Measurements from ENCODE around the gene SUDS3. TPM values are rescaled to one million over a fixed set of nuclear protein-coding genes. Genes with fewer than 3 reads are reported as not detected.

Gene SUDS3
- total RNA-seq, 2 donors from 2014 or later = 46.2 to 48.2 TPM

DNA sequence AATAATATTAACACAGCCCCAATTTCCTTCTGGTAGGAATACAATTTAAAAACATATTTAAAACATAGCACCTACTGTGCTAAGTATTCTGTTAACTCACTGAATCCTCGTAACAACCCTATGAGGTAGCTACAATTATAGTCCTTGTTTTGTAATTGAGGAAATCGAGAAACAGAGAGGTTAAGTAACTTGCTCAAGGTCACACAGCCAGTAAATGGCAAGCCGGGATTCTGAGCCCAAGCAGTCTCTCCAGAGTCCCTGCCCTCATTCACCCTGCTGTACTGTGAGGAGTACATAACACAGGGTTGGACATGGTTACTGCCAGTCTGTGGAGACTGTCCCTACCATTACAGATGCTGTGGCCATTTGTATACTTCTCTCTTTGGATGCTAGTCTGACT lies 44.3 kb downstream of the SUDS3 start:
- TF ChIP-seq, protein P1, sequence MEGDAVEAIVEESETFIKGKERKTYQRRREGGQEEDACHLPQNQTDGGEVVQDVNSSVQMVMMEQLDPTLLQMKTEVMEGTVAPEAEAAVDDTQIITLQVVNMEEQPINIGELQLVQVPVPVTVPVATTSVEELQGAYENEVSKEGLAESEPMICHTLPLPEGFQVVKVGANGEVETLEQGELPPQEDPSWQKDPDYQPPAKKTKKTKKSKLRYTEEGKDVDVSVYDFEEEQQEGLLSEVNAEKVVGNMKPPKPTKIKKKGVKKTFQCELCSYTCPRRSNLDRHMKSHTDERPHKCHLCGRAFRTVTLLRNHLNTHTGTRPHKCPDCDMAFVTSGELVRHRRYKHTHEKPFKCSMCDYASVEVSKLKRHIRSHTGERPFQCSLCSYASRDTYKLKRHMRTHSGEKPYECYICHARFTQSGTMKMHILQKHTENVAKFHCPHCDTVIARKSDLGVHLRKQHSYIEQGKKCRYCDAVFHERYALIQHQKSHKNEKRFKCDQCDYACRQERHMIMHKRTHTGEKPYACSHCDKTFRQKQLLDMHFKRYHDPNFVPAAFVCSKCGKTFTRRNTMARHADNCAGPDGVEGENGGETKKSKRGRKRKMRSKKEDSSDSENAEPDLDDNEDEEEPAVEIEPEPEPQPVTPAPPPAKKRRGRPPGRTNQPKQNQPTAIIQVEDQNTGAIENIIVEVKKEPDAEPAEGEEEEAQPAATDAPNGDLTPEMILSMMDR (IDR thresholded peaks at IDR 0.05) = no peak
- no peak overlapping the region for H3K27ac ChIP-seq
- no peak overlapping the region for H3K4me3 ChIP-seq
- H3K4me1 ChIP-seq (ENCODE audit: control insufficient read depth in 1 of 2, low read depth in 2 of 2) = peaks cover 2 to 15% of the 10 kb centered on the region in 2 donors
- H3K27me3 ChIP-seq (replicated peaks; ENCODE audit: insufficient read depth) = no peaks in the 10 kb centered on the region
- peaks cover 8% of the 10 kb centered on the region for H3K36me3 ChIP-seq
- ATAC-seq (ENCODE audit: insufficient number of reproducible peaks, low FRiP score, low read depth) (no peak), DNase-seq (ENCODE audit: low spot score) (no peak)
- no peaks in the 10 kb centered on the region for H3K9me3 ChIP-seq

GRCh38 chr12:118424884-118425283 lies 48.5 kb downstream of the SUDS3 start:
- ATAC-seq (ENCODE audit: insufficient number of reproducible peaks, low FRiP score, low read depth) = no peak
- Histone ChIP-seq H3K9me3 (no peaks in the 10 kb centered on the region), H3K36me3 (no peaks in the 10 kb centered on the region), H3K4me3 (no peak overlapping the region), H3K27me3 (replicated peaks; ENCODE audit: insufficient read depth) (no peaks in the 10 kb centered on the region), H3K4me1 (ENCODE audit: control insufficient read depth in 1 of 2, low read depth in 2 of 2) (no peaks in the 10 kb centered on the region), H3K27ac (no peak overlapping the region)
- DNase-seq (ENCODE audit: low spot score) = no peak
- TF ChIP-seq, protein P1 (IDR thresholded peaks at IDR 0.05) = no peak

- TF ChIP-seq, protein P1 (IDR thresholded peaks at IDR 0.05) = no peak
- Histone ChIP-seq H3K27ac (no peak overlapping the region), H3K4me3 (no peak overlapping the region), H3K9me3 (no peaks in the 10 kb centered on the region), H3K4me1 (ENCODE audit: control insufficient read depth in 1 of 2, low read depth in 2 of 2) (no peaks in the 10 kb centered on the region), H3K27me3 (replicated peaks; ENCODE audit: insufficient read depth) (no peaks in the 10 kb centered on the region), H3K36me3 (no peaks in the 10 kb centered on the region)
- DNase-seq (ENCODE audit: low spot score) (no peak), ATAC-seq (ENCODE audit: insufficient number of reproducible peaks, low FRiP score, low read depth) (no peak)
These were observed 49.0 kb downstream of the SUDS3 start for GRCh38 chr12:118425364-118425763.

DNA sequence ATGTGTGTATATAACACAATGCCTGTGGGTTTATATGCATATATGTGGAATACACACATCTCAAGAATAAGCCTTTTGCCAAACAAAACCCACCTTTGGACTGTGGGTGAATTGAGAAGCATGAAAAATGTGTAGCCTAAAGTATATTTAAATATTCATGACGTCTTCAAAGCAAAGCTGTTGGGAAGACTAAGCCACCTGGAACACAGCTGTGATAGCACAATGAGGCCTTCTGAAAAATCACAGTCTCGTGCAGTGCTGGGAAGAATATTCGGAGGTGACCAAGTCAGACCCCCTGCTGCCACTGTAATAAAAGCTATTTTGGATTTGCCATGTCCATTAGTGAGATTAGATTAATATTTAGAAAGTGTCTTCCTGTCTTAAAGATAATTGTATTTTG lies 51.5 kb downstream of the SUDS3 start:
- H3K9me3 ChIP-seq = no peaks in the 10 kb centered on the region
- H3K36me3 ChIP-seq = no peaks in the 10 kb centered on the region
- TF ChIP-seq, protein P1 (IDR thresholded peaks at IDR 0.05) = no peak
- H3K4me1 ChIP-seq (ENCODE audit: control insufficient read depth in 1 of 2, low read depth in 2 of 2) = no peaks in the 10 kb centered on the region
- DNase-seq (ENCODE audit: low spot score) = no peak
- no peak overlapping the region for H3K27ac ChIP-seq
- no peak overlapping the region for H3K4me3 ChIP-seq
- ATAC-seq (ENCODE audit: insufficient number of reproducible peaks, low FRiP score, low read depth) = no peak
- no peaks in the 10 kb centered on the region for H3K27me3 ChIP-seq (replicated peaks; ENCODE audit: insufficient read depth)

DNA sequence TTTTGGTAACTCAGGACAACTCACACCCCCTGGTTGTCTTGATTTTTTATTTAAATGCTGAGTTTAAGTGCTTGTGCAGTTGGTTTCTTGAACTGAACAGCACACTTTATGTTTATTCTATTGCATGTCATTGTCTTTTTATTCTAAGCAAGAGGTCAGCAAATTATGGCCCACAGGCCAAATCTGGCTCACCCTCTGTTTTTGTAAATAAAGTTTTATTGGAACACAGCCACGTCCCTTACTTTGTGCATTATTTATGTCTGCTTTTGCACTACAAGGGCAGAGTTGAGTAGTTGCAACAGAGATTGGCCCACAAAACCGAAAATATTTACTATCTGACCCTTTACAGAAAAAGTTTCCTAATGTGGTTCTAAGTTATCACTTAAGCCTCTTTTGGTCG lies 52.3 kb downstream of the SUDS3 start:
- TF ChIP-seq, protein P1 (IDR thresholded peaks at IDR 0.05) = no peak
- no peaks in the 10 kb centered on the region for H3K36me3 ChIP-seq

More for the DNA sequence above, 52.3 kb downstream of the SUDS3 start:
- ATAC-seq (ENCODE audit: insufficient number of reproducible peaks, low FRiP score, low read depth) (no peak), DNase-seq (ENCODE audit: low spot score) (no peak)
- Histone ChIP-seq H3K4me3 (no peak overlapping the region), H3K9me3 (no peaks in the 10 kb centered on the region), H3K27me3 (replicated peaks; ENCODE audit: insufficient read depth) (no peaks in the 10 kb centered on the region), H3K4me1 (ENCODE audit: control insufficient read depth in 1 of 2, low read depth in 2 of 2) (no peaks in the 10 kb centered on the region), H3K27ac (no peak overlapping the region)
